ENCODE data around the gene KMT2E.

- TF ChIP-seq ISL1 (CRISPR knock-in tag; IDR thresholded peaks at IDR 0.05) (no peak), PATZ1 (CRISPR knock-in tag; IDR thresholded peaks at IDR 0.05; ENCODE audit: borderline replicate concordance) (no peak), TCF4 (CRISPR knock-in tag; IDR thresholded peaks at IDR 0.05; ENCODE audit: borderline replicate concordance) (no peak), CSRNP3 (CRISPR knock-in tag; IDR thresholded peaks at IDR 0.05) (no peak), CREB5 (CRISPR knock-in tag; IDR thresholded peaks at IDR 0.05; ENCODE audit: low read depth) (no peak), CSDC2 (CRISPR knock-in tag; IDR thresholded peaks at IDR 0.05) (no peak), POU6F1 (CRISPR knock-in tag; IDR thresholded peaks at IDR 0.05; ENCODE audit: borderline replicate concordance, low read depth) (no peak), ZFP3 (CRISPR knock-in tag; IDR thresholded peaks at IDR 0.05) (no peak), TOX (CRISPR knock-in tag; IDR thresholded peaks at IDR 0.05; ENCODE audit: borderline replicate concordance) (no peak), ARNTL (CRISPR knock-in tag; IDR thresholded peaks at IDR 0.05; ENCODE audit: borderline replicate concordance, low read depth) (no peak)
Measured at GRCh38 chr7:105084581-105084980, 70.6 kb downstream of the KMT2E start.

All from SK-N-SH treated with all-trans-retinoic acid at 6 μM for 48 hours (cell line).